Non-pigmented ciliary epithelial cell (primary cell): ENCODE results near the gene IL25.
"Not testable (repeated sequence)": the region's sequence is repeated elsewhere in the genome, so short reads cannot be mapped to it uniquely, and the experiment has no call there.

Experiments used
- DNase-seq: peaks from one replicate; pipeline ENCODE4 v3.0.0-alpha.2; 2010; ENCODE audit warnings: low read depth

Gene IL25

DNA sequence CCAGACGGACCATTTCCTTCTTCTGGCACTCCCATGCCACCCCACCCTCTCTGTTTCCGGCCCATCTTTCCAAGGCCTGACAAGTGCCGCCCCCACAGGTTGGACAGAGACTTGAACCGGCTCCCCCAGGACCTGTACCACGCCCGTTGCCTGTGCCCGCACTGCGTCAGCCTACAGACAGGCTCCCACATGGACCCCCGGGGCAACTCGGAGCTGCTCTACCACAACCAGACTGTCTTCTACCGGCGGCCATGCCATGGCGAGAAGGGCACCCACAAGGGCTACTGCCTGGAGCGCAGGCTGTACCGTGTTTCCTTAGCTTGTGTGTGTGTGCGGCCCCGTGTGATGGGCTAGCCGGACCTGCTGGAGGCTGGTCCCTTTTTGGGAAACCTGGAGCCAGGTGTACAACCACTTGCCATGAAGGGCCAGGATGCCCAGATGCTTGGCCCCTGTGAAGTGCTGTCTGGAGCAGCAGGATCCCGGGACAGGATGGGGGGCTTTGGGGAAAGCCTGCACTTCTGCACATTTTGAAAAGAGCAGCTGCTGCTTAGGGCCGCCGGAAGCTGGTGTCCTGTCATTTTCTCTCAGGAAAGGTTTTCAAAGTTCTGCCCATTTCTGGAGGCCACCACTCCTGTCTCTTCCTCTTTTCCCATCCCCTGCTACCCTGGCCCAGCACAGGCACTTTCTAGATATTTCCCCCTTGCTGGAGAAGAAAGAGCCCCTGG is 3.1 kb downstream of the IL25 start:
- no peak for DNase-seq

- DNase-seq = no peak
These were observed 4.0 kb downstream of the IL25 start, which contains the start of gene CMTM5 for GRCh38 chr14:23376482-23377197. CMTM5 (plus strand) TSS chr14:23377046; CDS start chr14:23377252, 206 bp downstream.

DNA sequence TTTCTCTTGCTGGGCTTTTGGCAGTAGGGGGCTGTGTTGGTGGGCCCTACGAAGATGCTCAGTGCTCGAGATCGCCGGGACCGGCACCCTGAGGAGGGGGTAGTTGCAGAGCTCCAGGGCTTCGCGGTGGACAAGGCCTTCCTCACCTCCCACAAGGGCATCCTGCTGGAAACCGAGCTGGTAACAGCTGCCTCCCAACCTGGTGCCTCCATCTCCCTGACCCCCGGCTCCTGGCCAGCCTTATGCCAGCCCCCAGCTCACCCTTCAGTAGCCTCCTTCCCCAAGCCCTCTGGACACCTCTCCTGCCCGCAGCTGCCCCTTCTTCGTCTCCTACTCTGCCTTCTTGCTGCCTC is 4.6 kb downstream of the IL25 start:
- no peak for DNase-seq

DNA sequence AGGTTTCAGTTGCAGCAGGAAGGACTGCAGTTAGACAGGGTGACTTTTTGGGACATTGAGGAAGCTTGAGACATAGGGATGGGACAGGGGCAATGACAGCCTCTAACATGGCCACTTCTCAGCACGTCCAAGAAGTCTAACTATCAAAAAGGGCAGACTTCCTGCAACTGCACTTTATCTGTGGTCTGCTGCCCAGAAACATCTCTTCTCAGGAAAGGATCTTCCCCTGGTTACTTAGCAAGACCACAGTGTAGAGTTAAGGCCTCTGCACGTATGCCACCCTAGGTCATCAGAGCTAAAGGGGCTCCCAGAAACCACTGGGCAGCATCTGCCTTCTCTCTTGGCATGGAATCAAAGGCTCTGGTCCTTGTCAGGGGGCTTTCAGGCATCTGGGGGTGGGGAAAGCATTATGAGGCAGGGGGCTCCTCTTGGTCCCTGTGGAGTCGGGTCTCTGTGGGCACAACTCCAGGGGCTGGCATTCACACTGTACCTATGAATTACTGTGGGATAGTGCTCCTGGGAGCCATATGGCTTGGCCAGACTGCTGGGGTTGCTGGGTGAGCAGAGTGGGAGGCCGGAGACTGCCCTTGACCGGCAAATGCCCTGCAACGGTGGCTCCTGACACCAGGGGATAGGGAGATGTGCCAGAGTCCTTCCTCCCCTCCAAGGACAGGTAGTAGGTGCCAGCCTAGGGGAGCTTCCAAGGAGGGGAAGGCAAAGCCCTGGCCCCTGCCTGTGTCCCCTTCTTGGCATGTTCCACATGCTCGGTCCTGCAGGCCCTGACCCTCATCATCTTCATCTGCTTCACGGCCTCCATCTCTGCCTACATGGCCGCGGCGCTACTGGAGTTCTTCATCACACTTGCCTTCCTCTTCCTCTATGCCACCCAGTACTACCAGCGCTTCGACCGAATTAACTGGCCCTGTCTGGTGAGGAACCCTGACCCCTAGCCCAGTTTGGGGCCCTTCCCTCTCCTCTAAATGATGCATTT is 5.3 kb downstream of the IL25 start:
- no peak for DNase-seq

GRCh38 chr14:23378612-23379220 is 6.1 kb downstream of the IL25 start:
- DNase-seq = no peak

GRCh38 chr14:23379366-23380196 is 7.0 kb downstream of the IL25 start:
- DNase-seq = no peak

GRCh38 chr14:23380197-23380914 is 7.7 kb downstream of the IL25 start:
- no peak for DNase-seq

DNA sequence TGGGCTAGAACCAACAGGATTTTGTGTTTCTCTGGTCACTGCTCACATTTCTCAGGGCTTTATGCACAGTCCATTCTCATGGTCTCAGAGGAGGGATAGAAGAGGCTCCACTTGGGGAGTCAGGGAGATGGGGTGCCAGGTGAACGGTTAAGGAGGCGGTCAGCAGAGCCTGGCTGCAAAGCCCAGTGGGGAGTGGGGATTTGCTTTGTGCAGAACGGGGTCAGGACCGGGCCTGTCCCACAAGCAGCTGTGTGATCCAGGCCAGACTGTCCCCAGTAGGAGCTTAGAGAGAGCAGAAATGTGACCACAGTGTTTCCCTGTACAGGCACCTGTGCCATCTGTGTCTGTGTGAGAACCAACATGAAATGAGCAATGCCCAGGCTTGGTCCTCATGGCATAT is 8.4 kb downstream of the IL25 start:
- no peak for DNase-seq

- DNase-seq = no peak
These were observed 9.3 kb downstream of the IL25 start for GRCh38 chr14:23381871-23382270.

DNA sequence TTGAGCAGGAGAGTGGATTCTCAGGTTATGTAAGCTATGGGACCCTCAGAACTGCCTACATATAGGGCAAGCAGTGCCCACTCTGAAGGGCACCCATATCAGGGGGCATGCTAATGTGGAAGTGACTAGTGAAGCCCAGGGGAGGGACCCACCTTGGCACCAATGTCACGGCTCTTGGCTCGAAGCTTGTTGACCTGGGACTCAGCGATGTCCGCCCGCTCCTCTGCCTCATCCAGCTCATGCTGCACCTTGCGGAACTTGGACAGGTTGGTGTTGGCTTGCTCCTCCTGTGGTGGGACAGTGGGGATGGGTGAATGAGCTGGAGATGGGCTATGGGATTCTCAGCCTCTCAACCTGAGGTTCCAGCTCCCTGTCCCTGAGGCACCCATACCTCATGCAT is 9.7 kb downstream of the IL25 start:
- DNase-seq = no peak

DNA sequence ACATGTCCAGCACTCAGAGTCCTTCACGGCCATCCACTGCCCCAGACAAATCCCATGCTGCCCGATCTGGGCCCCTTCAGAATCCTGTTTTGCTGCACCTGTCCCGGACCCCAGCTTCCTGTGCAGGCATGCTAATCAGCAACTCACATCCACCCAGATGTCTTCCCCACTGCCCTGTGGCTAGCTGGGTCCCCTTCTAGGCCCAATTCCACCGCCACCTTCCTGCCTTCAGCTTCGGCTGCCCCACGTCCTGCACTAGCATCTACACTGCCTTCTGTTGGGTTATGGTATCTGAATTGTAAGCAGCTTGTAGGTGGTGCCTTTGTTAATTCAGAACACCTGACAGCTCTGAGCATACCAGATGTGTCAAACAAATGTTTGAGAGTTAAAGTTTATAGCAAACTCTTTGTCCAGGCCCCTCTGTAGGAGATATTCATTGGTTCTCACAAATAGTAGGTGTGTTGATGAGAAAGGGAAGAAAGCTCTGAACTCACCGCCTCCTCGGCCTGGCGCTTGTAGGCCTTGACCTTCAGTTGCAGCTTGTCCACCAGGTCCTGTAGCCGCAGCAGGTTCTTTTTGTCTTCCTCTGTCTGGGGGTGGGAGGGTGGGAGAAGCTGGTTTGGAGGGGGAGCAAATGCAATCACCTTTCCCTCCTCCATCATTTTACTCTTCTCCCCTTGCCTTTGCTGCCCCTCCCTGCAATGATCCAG is 10.3 kb downstream of the IL25 start:
- DNase-seq = no peak

- no peak for DNase-seq
These were observed 11.9 kb downstream of the IL25 start for GRCh38 chr14:23384364-23385080.

- DNase-seq = no peak
These were observed 12.6 kb downstream of the IL25 start for GRCh38 chr14:23385244-23385641.

- DNase-seq = no peak
These were observed 13.1 kb downstream of the IL25 start for GRCh38 chr14:23385642-23386265.

GRCh38 chr14:23386266-23386657 is 13.7 kb downstream of the IL25 start:
- DNase-seq = not testable (repeated sequence)

GRCh38 chr14:23386999-23387398 is 14.4 kb downstream of the IL25 start:
- no peak for DNase-seq

- DNase-seq = no peak
These were observed 15.6 kb downstream of the IL25 start for GRCh38 chr14:23387916-23388882.
